Forelimb muscle (tissue), 1 donor: ENCODE results near the gene SPECC1. TPM values are rescaled to one million over a fixed set of nuclear protein-coding genes. Genes with fewer than 3 reads are reported as not detected.
"Not testable (repeated sequence)": the region's sequence is repeated elsewhere in the genome, so short reads cannot be mapped to it uniquely, and the experiment has no call there.

Source experiments
- DNase-seq: peaks from one replicate; pipeline ENCODE4 v3.0.0-alpha.2; 2013; ENCODE audit warnings: low read depth
- polyA plus RNA-seq: library from polyadenylated mRNA; unstranded; fragments of 120-200 nt; gene quantifications from one replicate; pipeline ENCODE4 v1.2.1, GENCODE V29; 2013; ENCODE audit not compliant: insufficient read length

Gene SPECC1
- polyA plus RNA-seq, 1 donor: 6.0 TPM

- DNase-seq: no peak
Observed at GRCh38 chr17:20206068-20206467, 196.9 kb downstream of the SPECC1 start.

GRCh38 chr17:20206591-20206990, 197.4 kb downstream of the SPECC1 start:
- DNase-seq: no peak

GRCh38 chr17:20207262-20207985, 198.3 kb downstream of the SPECC1 start:
- DNase-seq: no peak

GRCh38 chr17:20208717-20209116, 199.6 kb downstream of the SPECC1 start:
- DNase-seq: no peak

- DNase-seq: no peak
Observed at GRCh38 chr17:20210180-20210579, 201.0 kb downstream of the SPECC1 start.

- DNase-seq: no peak
Observed at GRCh38 chr17:20210614-20211013, 201.5 kb downstream of the SPECC1 start.

GRCh38 chr17:20211246-20211645, 202.1 kb downstream of the SPECC1 start:
- no peak for DNase-seq

GRCh38 chr17:20213449-20213848, 204.3 kb downstream of the SPECC1 start:
- DNase-seq: no peak

GRCh38 chr17:20214794-20215193, 205.6 kb downstream of the SPECC1 start:
- no peak for DNase-seq

- DNase-seq: no peak
Observed at GRCh38 chr17:20216154-20216815, 207.1 kb downstream of the SPECC1 start.

- no peak for DNase-seq
Observed at GRCh38 chr17:20216853-20217252, 207.7 kb downstream of the SPECC1 start.

- no peak for DNase-seq
Observed at GRCh38 chr17:20217677-20218076, 208.5 kb downstream of the SPECC1 start.

- DNase-seq: no peak
Observed at GRCh38 chr17:20218272-20218671, 209.1 kb downstream of the SPECC1 start.

- no peak for DNase-seq
Observed at GRCh38 chr17:20223808-20224328, 214.7 kb downstream of the SPECC1 start.

GRCh38 chr17:20224379-20224778, 215.2 kb downstream of the SPECC1 start:
- no peak for DNase-seq

GRCh38 chr17:20225162-20226115, 216.3 kb downstream of the SPECC1 start:
- no peak for DNase-seq

GRCh38 chr17:20226814-20227482, 217.8 kb downstream of the SPECC1 start:
- peak; percentile 58 for DNase-seq

- not testable (repeated sequence) for DNase-seq
Observed at GRCh38 chr17:20227720-20228370, 218.7 kb downstream of the SPECC1 start.

GRCh38 chr17:20228410-20228809, 219.3 kb downstream of the SPECC1 start:
- DNase-seq: no peak

GRCh38 chr17:20228860-20229259, 219.7 kb downstream of the SPECC1 start:
- no peak for DNase-seq

GRCh38 chr17:20230924-20231323, 221.8 kb downstream of the SPECC1 start:
- DNase-seq: no peak
